ENCODE measurements around the gene CDC14A.
"Not testable (repeated sequence)": the region's sequence is repeated elsewhere in the genome, so short reads cannot be mapped to it uniquely, and the experiment has no call there.

Gene CDC14A

DNA sequence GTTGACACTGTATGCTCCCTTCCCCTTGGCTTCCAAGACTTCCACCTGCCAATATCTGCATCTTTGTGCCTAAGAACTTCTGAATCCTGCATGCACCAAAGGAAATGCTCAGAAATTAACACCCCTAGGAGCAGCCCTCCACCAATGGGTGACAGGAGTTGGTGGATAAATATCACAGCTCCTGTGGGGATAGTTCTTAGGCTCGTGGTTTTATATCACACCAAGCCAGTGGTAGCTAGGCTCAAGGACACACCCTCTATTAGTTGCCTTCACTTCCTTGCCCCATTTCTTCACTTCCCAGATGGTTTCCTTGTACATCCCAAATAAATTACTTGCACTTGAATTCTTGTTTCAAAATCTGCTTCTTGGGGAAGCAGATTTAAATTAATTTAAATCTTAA lies 16.9 kb upstream of the CDC14A start:
- no peak for DNase-seq (ENCODE audit: low read depth in 2 of 2)

GRCh38 chr1:100337878-100338277 lies 14.4 kb upstream of the CDC14A start:
- DNase-seq (ENCODE audit: low read depth in 2 of 2), result not testable (repeated sequence)

- DNase-seq (ENCODE audit: low read depth in 2 of 2), result not testable (repeated sequence)
Measured at GRCh38 chr1:100339735-100340134, 12.6 kb upstream of the CDC14A start.

GRCh38 chr1:100340494-100340893 lies 11.8 kb upstream of the CDC14A start:
- DNase-seq (ENCODE audit: low read depth in 2 of 2), result no peak

- no peak for DNase-seq (ENCODE audit: low read depth in 2 of 2)
Measured at GRCh38 chr1:100342348-100342747, 10.0 kb upstream of the CDC14A start.

DNA sequence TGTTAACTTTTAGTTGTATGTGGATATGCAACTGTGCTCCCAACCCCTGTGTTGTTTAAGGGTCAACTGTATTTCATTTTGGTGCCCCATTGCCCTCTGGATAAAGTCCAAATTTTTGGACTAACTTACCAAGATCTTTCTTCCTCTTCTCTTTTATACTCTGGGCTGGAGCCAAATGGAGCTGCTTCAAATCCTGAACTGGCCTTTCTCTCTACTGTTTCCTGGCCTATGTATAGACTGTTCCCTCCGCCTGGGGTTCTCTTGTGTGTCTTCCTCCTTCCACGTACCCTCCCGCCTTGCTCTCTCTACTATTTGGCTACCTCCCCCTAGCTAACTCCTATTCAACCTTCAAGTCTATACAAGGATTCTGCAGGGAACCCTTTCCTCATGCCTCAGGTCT lies 8.4 kb upstream of the CDC14A start:
- no peak for DNase-seq (ENCODE audit: low read depth in 2 of 2)

DNA sequence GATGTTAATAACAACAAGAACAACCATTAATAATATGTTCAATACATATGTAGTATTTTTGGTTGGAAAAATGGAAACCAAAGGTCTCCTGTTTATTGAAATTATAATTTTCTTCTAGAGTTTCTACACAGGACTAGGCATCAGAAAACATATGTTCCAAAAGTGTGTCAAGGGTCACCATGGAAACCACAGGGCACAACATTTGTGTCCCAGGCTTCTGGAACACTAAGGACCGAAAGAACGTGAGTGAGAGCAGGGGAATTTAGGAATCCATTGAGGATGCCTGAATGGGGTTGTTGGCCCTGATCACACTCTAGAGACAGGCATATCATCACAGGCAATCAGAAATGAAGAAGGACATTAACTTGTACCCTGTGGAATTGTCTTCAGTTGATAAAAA lies 7.5 kb upstream of the CDC14A start:
- no peak for DNase-seq (ENCODE audit: low read depth in 2 of 2)

- no peak for DNase-seq (ENCODE audit: low read depth in 2 of 2)
Measured at GRCh38 chr1:100346387-100346786, 5.9 kb upstream of the CDC14A start.

- DNase-seq (ENCODE audit: low read depth in 2 of 2), result no peak
Measured at GRCh38 chr1:100347009-100347966, 5.0 kb upstream of the CDC14A start.

GRCh38 chr1:100348549-100349144 lies 3.7 kb upstream of the CDC14A start:
- no peak for DNase-seq (ENCODE audit: low read depth in 2 of 2)

DNA sequence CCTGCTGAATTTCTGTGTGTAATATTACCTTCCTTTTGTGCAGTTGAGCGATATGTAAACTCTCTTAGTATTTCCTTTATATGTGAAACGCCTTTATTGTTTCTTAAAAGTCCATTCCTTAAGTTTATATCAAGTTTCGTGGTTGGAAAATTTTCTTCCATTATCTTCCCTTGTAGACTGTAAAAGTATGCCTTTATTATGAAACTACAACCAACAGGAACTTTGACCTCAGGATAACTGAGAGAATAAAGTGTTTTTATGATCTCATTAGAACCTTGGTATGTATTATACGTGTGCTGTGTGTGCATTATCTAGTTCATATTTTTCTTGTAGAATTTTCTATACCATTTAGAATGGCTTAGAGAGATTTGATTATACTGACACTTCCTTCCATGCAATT lies 3.1 kb upstream of the CDC14A start:
- no peak for DNase-seq (ENCODE audit: low read depth in 2 of 2)

DNA sequence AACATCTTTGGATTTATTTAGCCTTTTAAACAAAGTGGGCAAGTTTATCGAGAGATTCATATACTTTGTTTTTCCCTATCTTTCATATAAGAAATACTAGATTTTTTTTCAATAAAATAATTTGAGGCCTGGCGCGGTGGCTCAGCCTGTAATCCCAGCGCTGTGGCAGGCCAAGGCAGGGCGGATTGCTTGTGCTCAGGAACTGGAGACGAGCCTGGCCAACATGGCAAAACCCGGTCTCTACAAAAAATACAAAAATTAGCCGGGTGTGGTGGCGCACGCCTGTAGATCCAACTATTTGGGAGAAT lies 1.6 kb upstream of the CDC14A start:
- no peak for DNase-seq (ENCODE audit: low read depth in 2 of 2)

- peak; percentile 62 to 73 for DNase-seq (ENCODE audit: low read depth in 2 of 2)
Measured at GRCh38 chr1:100351095-100351887, 1.0 kb upstream of the CDC14A start.

GRCh38 chr1:100353071-100353801 lies 930 bp downstream of the CDC14A start:
- peak in 1 of 2 donors; percentile 8 for DNase-seq (ENCODE audit: low read depth in 2 of 2)

DNA sequence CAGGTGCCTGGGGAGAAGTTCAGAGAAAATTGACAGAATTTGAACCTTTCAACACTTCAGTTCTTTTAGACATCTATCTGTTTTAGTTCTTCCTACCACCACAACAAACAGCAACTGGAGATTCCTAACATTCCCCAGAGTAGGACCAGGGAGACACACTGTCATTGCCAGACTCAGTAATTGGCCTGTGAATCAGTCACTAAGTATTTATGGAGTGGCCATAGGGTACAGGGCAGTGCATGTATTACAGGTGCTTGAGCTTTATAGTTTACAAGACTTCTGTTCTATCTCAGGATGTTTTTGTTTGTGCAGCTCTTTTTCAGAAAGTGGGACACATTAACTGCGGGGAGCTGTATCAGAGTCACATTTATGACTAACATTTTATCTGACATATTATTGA lies 1.7 kb downstream of the CDC14A start:
- no peak for DNase-seq (ENCODE audit: low read depth in 2 of 2)

- DNase-seq (ENCODE audit: low read depth in 2 of 2), result no peak
Measured at GRCh38 chr1:100354971-100355394, 2.7 kb downstream of the CDC14A start.

DNA sequence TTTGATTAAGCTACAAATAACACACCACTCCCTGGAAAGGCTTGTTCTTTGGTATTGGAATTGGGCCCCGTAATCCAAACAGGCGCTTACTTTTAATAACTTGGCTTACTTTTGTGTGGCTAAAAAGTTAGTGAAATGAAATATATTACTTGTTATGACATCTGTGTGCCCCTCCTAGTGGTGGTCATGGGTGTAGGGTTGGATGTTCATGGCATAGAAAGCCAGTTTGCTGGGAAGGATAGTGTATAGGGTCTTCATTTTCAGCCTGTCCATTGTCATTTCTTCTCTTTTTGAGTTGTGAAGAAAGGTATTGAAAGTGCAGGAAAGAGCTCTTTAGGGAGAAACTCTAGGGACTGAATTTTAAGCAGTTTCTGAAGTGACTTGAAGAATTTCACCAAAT lies 5.9 kb downstream of the CDC14A start:
- DNase-seq (ENCODE audit: low read depth in 2 of 2), result no peak

DNA sequence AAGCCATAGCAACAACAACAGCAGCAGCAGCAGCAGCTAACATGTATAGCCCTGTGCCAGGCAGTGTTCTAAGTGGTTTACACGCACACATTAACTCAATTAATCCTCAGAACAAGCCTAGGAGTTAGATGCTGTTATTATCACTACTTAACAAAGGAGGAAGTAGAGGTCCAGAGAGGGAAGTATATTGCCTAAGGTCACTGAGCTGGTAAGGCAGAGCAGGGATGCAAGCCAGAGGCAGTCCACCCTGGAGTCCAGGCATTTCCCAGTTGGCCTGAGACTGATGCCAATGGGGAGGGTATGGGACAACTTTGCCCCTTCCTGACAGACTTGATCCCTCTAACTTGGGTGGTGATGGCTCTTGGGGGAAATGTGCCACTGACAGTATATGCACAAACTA lies 6.8 kb downstream of the CDC14A start:
- DNase-seq (ENCODE audit: low read depth in 2 of 2), result no peak

DNA sequence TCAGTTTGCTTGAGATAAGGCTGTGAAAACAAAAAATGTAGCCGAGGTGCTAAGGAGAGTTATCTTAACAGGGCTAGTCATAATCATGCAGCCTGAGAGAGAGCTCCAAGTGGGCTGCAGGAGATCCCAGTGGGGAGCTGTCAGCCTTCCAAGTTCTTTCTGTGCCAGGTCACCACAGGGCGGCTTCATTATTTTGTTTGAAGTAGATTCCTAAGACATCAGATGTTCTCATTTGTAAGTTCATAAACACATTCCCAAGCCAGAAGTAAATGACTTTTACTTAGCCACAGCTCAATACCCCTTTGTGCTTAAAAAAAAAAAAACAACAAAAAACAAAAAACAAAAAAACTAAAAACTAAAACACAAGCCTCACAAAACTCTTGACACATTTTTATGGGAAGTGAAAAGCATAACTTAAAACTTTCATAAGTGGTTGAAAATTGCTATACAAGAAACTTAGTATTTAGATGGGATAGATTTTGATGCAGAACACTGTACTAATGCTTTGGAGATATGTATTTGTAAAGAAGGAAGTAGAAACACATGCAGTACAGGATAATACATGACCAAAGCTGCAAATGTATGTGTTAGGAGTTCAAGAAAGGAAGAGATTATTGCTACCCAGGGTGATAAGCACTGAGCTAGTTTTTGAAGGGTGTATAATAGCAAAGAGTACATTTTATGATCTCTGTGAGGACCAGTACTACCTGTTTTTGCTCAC lies 8.6 kb downstream of the CDC14A start:
- DNase-seq (ENCODE audit: low read depth in 2 of 2), result no peak

GRCh38 chr1:100361511-100362089 lies 9.3 kb downstream of the CDC14A start:
- DNase-seq (ENCODE audit: low read depth in 2 of 2), result no peak
